HG02623 (cell line): ENCODE data around the gene ABHD2.

Experiments
- ATAC-seq: cut with Tn5 transposase; IDR thresholded peaks from one replicate; pipeline ENCODE4 v1.9.1; 2021; ENCODE audit warnings: moderate library complexity; ENCODE audit not compliant: unreplicated experiment

The ABHD2 gene

GRCh38 chr15:89186803-89187202 is 98.5 kb downstream of the ABHD2 start:
- ATAC-seq = no peak

DNA sequence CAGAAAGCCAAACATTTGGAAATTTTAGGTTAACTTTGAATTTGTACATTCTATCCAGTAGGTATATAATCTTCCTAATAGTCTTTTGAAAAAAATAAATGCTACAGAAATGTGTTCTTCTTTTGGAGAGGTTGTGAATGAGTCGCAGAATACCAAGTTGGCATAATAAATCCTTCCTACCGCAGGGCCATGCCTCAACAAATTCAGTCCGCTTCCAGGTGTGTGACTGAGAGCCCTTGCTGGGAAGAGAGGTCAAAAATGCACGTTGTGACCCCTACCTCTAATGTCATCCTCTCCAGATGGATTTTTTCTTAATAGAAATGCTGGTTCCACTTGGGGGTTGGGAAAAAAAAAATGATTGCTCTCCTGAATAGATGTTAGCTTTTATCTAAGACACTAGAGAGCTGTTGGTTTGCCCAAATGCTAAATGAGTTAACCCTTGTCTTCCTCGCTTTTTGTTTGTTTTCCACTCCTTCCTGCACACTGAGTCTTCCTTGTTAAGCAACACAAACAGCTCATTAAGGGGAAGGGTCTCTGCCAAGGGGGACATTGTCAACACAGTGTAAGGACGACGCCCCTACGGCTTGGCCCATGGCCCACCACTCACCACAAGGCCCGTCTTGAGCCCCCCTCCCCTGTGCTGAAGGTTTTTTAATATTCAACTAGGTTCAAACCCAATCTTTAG is 99.2 kb downstream of the ABHD2 start:
- ATAC-seq = no peak

DNA sequence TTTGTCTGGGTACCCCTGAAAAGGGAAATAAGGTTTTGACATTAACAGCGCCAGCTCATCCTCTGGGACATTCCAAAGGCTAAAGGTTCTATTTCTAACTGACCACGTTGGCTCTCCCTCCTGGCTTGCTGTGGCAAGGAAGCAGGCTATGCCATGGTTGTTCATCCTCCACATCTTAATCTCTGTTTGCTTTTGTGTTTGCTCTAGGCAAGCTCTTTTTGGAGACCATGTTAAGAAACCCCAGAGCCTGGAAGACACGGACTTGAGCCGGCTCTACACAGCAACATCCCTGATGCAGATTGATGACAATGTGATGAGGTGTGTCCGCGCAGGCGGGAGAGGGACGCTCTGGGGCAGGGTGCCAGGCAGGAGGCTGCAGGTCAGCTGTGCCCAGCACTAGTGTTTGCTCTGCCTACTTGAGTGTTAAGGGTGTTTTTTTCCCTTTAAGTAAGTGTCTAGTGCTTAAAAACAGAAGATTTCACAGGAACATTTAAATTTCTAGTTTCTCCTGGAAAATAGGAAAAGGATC is 99.8 kb downstream of the ABHD2 start:
- no peak for ATAC-seq

DNA sequence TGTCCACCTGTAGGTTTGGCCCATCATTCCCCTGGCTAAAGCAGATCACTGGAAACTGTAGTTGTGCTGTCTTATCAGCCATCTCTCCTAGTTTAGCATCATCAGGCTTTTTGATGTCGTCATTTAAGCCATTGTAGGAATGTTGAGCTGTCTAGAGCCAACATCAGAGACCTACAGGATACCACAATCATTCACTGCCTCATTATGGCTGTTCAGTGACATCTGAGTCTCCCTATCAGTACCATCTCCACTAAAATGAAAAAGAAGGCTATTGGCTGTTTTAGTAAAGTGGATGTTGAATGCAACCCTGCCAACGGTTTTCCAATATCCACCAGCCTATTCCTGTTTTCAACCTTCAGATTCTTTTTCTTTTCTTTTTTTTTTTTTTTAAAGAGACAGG is 103.9 kb downstream of the ABHD2 start:
- no peak for ATAC-seq

DNA sequence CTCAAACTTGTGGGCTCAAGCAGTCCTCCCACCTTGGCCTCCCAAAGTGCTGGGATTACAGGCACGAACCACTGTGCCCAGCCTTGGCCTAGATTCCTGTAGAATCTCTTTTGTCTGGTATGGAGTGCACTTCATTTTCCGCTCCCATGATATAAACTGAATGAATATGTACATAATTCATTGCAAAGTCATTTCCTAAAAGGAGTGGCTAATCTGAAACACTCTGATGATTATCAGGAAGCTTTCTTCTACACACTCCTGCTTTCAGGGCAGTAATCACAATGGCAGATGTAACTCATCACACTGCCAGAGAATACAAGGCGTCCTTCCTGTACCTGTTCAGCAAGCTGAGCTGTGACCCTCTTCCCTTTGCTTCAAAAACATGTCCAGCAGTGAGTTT is 104.5 kb downstream of the ABHD2 start:
- ATAC-seq = no peak

- no peak for ATAC-seq
These were observed 106.4 kb downstream of the ABHD2 start for GRCh38 chr15:89194608-89195007.

GRCh38 chr15:89195836-89196235 is 107.6 kb downstream of the ABHD2 start:
- no peak for ATAC-seq

- ATAC-seq = no peak
These were observed 108.0 kb downstream of the ABHD2 start for GRCh38 chr15:89196241-89196640.

DNA sequence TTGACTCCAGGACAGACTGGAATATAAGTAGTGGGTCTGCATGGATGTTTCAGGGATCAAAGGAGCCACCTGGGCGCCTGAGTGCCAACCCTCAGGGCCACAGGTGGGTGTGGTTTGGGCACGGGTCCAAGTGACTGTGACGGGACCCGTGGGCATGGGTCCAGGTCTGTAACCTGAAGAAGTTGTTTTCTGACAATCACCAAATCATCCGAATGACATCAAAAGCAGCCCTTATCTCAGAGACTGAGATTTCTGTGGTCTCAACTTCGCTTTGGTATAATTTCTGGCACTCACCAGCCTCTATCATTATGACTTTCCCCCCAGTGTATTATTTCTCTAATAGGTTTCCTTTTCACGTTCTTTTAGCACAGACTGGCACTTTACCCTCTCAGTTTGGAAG is 108.7 kb downstream of the ABHD2 start:
- no peak for ATAC-seq

DNA sequence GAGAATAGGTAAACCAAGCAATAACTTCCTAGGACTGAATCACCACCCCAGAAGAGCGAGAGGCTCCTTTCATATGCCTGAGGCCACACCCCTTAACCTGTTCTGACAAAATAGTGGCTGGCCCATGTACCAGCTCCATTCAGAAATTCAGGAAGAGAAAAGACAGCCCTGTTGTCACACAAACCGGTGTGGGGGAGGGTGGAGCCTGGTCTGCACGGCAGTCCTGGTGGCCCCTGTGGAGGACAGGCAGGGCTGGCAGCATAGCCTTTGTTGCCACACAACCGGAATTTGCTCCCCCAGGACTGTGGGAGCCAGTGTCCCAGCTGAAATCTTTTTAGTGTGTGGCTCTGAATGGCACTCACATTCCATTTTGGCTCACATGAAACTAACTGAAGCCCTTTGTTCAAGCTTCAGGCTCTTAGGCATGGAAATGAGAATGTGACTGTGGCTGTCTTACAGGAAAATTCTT is 109.3 kb downstream of the ABHD2 start:
- ATAC-seq = no peak

DNA sequence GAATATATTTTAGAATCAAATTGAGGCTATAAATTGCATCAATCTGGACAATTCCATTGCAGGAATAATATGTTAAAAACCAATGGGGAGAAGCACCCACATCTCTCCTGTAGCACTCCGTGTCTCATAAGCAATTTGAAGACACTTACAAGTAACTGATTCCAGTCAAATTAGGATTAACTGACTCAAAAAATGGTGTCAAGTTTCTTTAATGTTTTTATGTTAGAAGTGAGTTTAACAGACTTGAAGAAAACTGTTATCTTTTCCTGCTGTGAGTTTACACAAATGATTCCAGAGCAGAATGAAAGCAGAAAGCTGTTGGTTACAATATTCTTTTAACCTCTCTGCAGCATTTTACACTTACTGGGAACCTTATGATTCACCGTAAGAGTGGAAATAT is 109.9 kb downstream of the ABHD2 start:
- ATAC-seq = no peak

DNA sequence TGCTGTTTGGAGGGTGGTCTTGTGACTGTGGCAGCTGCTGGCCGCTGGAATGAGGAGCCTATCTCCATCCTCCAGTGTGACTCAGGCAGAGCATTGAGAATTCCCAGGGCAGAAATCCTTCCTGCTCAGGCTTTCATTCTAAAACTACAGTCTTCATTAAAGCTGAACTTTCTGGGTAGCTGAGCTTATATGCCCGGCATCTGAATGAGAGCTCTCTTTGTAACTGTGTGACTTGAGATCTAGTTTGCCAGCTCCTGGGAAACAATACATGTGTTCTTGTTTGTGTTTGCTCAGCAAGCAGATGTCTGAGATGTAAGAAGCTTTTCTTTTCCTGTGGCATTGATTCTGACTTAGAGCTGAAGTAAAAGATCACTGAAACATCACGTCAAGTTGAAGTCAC is 110.7 kb downstream of the ABHD2 start:
- ATAC-seq = no peak

DNA sequence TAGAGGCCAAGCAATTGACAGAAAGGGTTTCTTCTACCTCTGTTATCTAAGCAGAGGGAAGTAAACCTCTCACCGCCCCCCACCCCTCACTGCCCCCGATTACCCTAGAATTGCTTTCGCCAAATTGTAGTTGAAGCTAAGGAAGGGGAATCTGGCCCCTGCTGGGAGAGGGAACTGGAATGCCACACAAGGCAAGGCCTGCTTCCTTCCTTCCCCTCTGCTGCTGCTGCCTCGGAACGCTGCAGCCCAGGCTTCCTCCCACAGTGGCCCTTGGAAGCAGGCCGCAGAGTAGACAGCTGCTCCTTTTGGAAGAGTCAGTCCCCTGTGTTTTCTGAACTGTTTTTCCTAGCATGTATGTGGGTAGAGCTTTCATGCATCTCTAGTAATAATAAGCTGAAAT is 111.5 kb downstream of the ABHD2 start:
- ATAC-seq = no peak

DNA sequence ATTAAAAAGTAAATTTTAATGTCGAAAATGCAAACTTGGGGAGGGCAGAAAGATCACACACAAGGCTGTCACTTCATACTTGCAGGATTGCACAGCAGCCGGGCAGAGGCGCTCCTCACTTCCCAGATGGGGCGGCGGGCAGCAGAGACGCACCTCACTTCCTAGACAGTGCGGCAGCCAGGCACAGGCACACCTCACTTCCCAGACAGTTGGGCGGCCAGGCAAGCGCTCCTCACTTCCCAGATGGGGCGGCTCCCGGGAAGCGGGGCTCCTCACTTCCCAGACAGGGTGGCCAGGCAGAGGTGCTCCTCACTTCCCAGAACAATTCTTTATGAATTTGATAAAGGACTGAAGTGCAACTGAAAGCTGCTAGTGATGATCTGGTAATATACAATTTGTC is 111.9 kb downstream of the ABHD2 start:
- no peak for ATAC-seq

GRCh38 chr15:89201465-89202005 is 113.3 kb downstream of the ABHD2 start:
- no peak for ATAC-seq

GRCh38 chr15:89203705-89204273 is 115.5 kb downstream of the ABHD2 start:
- no peak for ATAC-seq

- no peak for ATAC-seq
These were observed 117.8 kb downstream of the ABHD2 start for GRCh38 chr15:89205991-89206585.

- no peak for ATAC-seq
These were observed 118.7 kb downstream of the ABHD2 start for GRCh38 chr15:89206908-89207331.

DNA sequence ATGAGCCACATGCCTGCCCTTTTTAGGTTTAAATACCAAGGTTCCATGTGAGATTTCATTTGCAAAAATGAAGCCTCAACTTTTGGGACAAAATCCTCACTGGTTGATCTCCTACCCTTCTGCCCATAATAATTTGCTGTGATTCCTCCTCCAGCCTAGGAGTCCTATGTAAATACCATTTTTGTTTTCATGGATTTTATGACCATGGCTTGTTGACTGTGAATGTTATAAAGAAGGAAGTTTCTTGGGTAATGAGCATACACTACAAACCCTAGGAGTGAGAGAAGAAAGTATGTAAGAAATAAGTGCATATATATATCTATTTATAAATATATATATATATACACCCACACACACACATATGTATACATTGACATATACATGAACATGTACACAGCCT is 120.0 kb downstream of the ABHD2 start:
- ATAC-seq = no peak

DNA sequence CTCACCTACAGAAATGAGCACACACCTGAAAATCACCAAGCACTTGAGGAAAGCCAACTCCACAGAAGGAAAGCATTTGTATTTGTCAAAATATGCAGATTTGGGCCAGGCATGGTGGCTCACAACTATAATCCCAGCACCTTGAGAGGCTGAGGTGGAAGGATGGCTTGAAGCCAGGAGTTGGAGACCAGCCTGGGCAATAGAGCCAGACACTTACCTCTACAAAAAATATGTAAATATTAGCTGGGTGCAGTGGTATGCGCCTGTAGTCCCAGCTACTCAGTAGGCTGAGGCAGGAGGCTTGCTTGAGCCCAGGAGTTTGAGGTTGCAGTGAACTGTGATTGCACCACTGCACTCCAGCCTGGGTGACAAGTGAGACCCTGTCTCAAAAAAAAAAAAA is 120.8 kb downstream of the ABHD2 start:
- ATAC-seq = no peak

DNA sequence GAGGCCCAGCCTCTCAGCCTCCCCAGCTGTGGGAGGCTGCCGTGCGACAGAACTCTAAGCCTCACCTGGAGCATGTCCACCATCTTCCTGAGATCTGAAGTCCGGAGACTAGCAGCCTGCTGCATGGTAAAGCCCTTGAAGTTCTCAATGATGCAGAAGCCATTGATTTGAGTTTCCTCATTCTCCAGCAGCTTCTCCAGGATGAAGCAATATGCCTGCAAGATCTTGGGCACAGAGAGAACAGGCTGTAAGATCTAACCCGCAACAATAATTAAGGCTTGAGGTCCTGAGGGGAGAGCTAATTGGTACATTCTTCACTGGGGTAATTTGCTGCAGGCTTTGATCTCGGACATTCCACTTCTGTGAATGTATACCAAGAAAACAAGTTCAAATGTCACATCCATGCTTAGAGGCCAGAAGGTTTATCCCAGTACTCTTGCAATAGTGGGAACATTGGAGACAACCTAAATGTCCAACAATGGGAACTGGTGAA is 123.5 kb downstream of the ABHD2 start:
- ATAC-seq = no peak

- ATAC-seq = no peak
These were observed 127.4 kb downstream of the ABHD2 start for GRCh38 chr15:89215627-89216026.
